Keratinocyte (primary cell): Measurements from ENCODE around the gene POFUT2.

ENCODE experiments used
- EZH2 ChIP-seq: IDR thresholded peaks from one replicate; pipeline ENCODE4 v1.6.1; 2012; ENCODE audit warnings: inconsistent platforms, mild to moderate bottlenecking, low read length, moderate library complexity
- TF ChIP-seq, protein P1 (sequence below), 3 experiments: IDR thresholded peaks in 1 of 3; conservative IDR thresholded peaks in 1 of 3; optimal IDR thresholded peaks in 1 of 3; 2 replicates in 2 of 3; 3 replicates in 1 of 3; pipeline versions ENCODE3 to v1.5.1; 2011; ENCODE audit warnings: low read length in 3 of 3, mild to moderate bottlenecking in 3 of 3, moderate library complexity in 2 of 3, control low read depth in 1 of 3, inconsistent platforms in 1 of 3; ENCODE audit not compliant: insufficient read depth in 2 of 3; ENCODE audit errors: extremely low read depth in 1 of 3

- TF ChIP-seq, protein P1, sequence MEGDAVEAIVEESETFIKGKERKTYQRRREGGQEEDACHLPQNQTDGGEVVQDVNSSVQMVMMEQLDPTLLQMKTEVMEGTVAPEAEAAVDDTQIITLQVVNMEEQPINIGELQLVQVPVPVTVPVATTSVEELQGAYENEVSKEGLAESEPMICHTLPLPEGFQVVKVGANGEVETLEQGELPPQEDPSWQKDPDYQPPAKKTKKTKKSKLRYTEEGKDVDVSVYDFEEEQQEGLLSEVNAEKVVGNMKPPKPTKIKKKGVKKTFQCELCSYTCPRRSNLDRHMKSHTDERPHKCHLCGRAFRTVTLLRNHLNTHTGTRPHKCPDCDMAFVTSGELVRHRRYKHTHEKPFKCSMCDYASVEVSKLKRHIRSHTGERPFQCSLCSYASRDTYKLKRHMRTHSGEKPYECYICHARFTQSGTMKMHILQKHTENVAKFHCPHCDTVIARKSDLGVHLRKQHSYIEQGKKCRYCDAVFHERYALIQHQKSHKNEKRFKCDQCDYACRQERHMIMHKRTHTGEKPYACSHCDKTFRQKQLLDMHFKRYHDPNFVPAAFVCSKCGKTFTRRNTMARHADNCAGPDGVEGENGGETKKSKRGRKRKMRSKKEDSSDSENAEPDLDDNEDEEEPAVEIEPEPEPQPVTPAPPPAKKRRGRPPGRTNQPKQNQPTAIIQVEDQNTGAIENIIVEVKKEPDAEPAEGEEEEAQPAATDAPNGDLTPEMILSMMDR (optimal IDR thresholded peaks at IDR 0.05 in 1 of 3, IDR thresholded peaks at IDR 0.05 in 1 of 3, conservative IDR thresholded peaks at IDR 0.05 in 1 of 3; ENCODE audit: extremely low read depth in 1 of 3, insufficient read depth in 2 of 3, low read length in 3 of 3): no peak
- no peak for TF ChIP-seq EZH2
Observed at GRCh38 chr21:45289134-45289533, 1.4 kb upstream of the POFUT2 start.
